Transverse colon (tissue), 3 donors: Measurements from ENCODE around the gene PGRMC2.

Experiments
- EP300 ChIP-seq: sonication (generic); formaldehyde crosslinking; IDR thresholded peaks from one replicate; pipeline ENCODE4 v1.6.1; 2017; ENCODE audit warnings: antibody characterized with exemption, low read depth
- POLR2A ChIP-seq: fragments of 450-650 bp; IDR thresholded peaks from one replicate; pipeline ENCODE4 v1.6.1; 2016; ENCODE audit warnings: antibody characterized with exemption, mild to moderate bottlenecking, moderate library complexity
- TF ChIP-seq, protein P1 (sequence below), 5 experiments: fragments of 200-600 bp in 3 of 5; fragments of 450-650 bp in 2 of 5; sonication (generic) in 3 of 5; IDR thresholded peaks; 1 replicate in 2 of 5; 2 replicates in 3 of 5; pipeline ENCODE4 v1.5.1; 2016 to 2017; ENCODE audit warnings: antibody characterized with exemption in 5 of 5, inconsistent platforms in 3 of 5, mild to moderate bottlenecking in 2 of 5, moderate library complexity in 1 of 5

DNA sequence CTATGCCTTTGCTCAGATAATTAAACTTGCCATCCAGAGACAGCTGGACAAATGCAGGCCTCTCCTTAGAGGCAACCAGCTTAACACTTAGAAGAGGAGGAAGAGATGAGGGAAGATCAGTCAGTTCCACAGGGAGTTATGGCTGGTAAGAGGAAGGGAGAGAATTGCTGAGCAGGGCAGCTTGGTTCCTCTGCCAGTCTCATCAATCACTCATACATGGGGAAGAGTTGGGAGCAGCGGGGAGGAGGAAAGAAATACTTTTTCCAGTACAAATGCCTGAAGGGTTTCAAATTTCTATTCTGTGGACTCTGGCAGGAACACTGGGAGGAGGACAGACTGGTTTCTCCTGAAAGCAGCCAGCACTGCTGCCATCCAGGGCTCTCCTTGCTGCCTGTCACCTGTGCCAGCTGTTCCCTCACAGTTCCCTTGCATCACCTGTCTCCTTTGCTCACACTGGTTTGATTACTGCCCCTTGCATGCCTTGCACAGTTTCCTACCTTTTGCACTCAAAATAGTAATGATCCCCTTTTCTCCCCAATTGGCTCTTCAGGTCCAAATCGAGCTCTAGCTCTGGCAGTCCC lies 59.5 kb downstream of the PGRMC2 start:
- no peak for TF ChIP-seq POLR2A
- TF ChIP-seq, protein P1, sequence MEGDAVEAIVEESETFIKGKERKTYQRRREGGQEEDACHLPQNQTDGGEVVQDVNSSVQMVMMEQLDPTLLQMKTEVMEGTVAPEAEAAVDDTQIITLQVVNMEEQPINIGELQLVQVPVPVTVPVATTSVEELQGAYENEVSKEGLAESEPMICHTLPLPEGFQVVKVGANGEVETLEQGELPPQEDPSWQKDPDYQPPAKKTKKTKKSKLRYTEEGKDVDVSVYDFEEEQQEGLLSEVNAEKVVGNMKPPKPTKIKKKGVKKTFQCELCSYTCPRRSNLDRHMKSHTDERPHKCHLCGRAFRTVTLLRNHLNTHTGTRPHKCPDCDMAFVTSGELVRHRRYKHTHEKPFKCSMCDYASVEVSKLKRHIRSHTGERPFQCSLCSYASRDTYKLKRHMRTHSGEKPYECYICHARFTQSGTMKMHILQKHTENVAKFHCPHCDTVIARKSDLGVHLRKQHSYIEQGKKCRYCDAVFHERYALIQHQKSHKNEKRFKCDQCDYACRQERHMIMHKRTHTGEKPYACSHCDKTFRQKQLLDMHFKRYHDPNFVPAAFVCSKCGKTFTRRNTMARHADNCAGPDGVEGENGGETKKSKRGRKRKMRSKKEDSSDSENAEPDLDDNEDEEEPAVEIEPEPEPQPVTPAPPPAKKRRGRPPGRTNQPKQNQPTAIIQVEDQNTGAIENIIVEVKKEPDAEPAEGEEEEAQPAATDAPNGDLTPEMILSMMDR (IDR thresholded peaks at IDR 0.05): no peak
- no peak for TF ChIP-seq EP300
